H9 (cell line): ENCODE data around the gene AP3S2. TPM values are rescaled to one million over a fixed set of nuclear protein-coding genes. Genes with fewer than 3 reads are reported as not detected.

Experiments
- DNase-seq: peaks from one replicate; pipeline ENCODE4 v3.0.0-alpha.2; 2017
- H2AFZ ChIP-seq: one replicate; pipeline ENCODE4 v1.6.1; 2013; ENCODE audit warnings: mild to moderate bottlenecking, low read length, control low read depth, moderate library complexity
- H2AK5ac ChIP-seq: 2 replicates; pipeline ENCODE4 v1.6.1; 2013; ENCODE audit warnings: low read length, control low read depth, mixed read lengths; ENCODE audit not compliant: insufficient read length
- H2BK120ac ChIP-seq: one replicate; pipeline ENCODE4 v1.6.1; 2013; ENCODE audit warnings: low read depth, mild to moderate bottlenecking, low read length, control low read depth, inconsistent platforms; ENCODE audit not compliant: poor library complexity, severe bottlenecking
- H2BK12ac ChIP-seq: 2 replicates; pipeline ENCODE4 v1.6.1; 2013; ENCODE audit warnings: low read length, control low read depth, mixed read lengths, low read depth; ENCODE audit not compliant: insufficient read length
- H2BK15ac ChIP-seq: 2 replicates; pipeline ENCODE4 v1.6.1; 2013; ENCODE audit warnings: low read depth, low read length, control low read depth
- H2BK20ac ChIP-seq: one replicate; pipeline ENCODE4 v1.6.1; 2013; ENCODE audit warnings: low read depth, mild to moderate bottlenecking, low read length, control low read depth, inconsistent platforms; ENCODE audit not compliant: poor library complexity, severe bottlenecking
- H2BK5ac ChIP-seq: 2 replicates; pipeline ENCODE4 v1.6.1; 2013; ENCODE audit warnings: low read length, control low read depth, mixed read lengths; ENCODE audit not compliant: insufficient read length
- H3K14ac ChIP-seq: 2 replicates; pipeline ENCODE4 v1.6.1; 2013; ENCODE audit warnings: low read length, control low read depth; ENCODE audit not compliant: insufficient read depth
- H3K18ac ChIP-seq: 2 replicates; pipeline ENCODE4 v1.6.1; 2013; ENCODE audit warnings: low read depth, mild to moderate bottlenecking, mixed read lengths, low read length, control low read depth; ENCODE audit not compliant: insufficient read length
- H3K23ac ChIP-seq: 2 replicates; pipeline ENCODE4 v1.6.1; 2013; ENCODE audit warnings: low read length, control low read depth, mixed read lengths, low read depth; ENCODE audit not compliant: insufficient read length
- H3K23me2 ChIP-seq: 2 replicates; pipeline ENCODE4 v1.6.1; 2013; ENCODE audit warnings: low read depth, mild to moderate bottlenecking, mixed read lengths, low read length, control low read depth; ENCODE audit not compliant: insufficient read length, poor library complexity, severe bottlenecking
- H3K27ac ChIP-seq: 2 replicates; pipeline ENCODE4 v1.5.1; 2013; ENCODE audit warnings: low read length, control low read depth, mixed read lengths, low read depth; ENCODE audit not compliant: insufficient read length
- H3K27me3 ChIP-seq: 2 replicates; pipeline ENCODE4 v1.6.1; 2013; ENCODE audit warnings: low read length, control low read depth, inconsistent platforms; ENCODE audit not compliant: insufficient read depth
- H3K4ac ChIP-seq: 2 replicates; pipeline ENCODE4 v1.6.1; 2013; ENCODE audit warnings: low read depth, mild to moderate bottlenecking, control low read depth, inconsistent platforms, low read length, moderate library complexity
- H3K4me1 ChIP-seq: 2 replicates; pipeline ENCODE4 v1.6.1; 2013; ENCODE audit warnings: low read length, control low read depth, inconsistent platforms; ENCODE audit not compliant: insufficient read depth
- H3K4me2 ChIP-seq: 2 replicates; pipeline ENCODE4 v1.6.1; 2013; ENCODE audit warnings: low read length, control low read depth, mixed read lengths; ENCODE audit not compliant: insufficient read length, insufficient read depth
- H3K56ac ChIP-seq: 2 replicates; pipeline ENCODE4 v1.6.1; 2013; ENCODE audit warnings: low read depth, mild to moderate bottlenecking, mixed read lengths, low read length, control low read depth; ENCODE audit not compliant: insufficient read length
- H3K79me1 ChIP-seq: 2 replicates; pipeline ENCODE4 v1.6.1; 2013; ENCODE audit warnings: low read depth, mild to moderate bottlenecking, moderate library complexity, low read length, control low read depth, inconsistent platforms; ENCODE audit not compliant: insufficient read depth, poor library complexity, severe bottlenecking
- H3K79me2 ChIP-seq: 2 replicates; pipeline ENCODE4 v1.6.1; 2013; ENCODE audit warnings: low read length, control low read depth, inconsistent platforms; ENCODE audit not compliant: insufficient read depth
- H3K9ac ChIP-seq: 2 replicates; pipeline ENCODE4 v1.6.1; 2013; ENCODE audit warnings: low read length, control low read depth, mixed read lengths; ENCODE audit not compliant: insufficient read length; ENCODE audit errors: extremely low read depth
- H3K9me3 ChIP-seq: one replicate; pipeline ENCODE4 v1.6.1; 2013; ENCODE audit warnings: low read depth, low read length, inconsistent platforms; ENCODE audit not compliant: control insufficient read depth
- H3T11ph ChIP-seq: one replicate; pipeline ENCODE4 v1.6.1; 2013; ENCODE audit warnings: mild to moderate bottlenecking, low read length, control low read depth, inconsistent platforms
- H4K20me1 ChIP-seq: one replicate; pipeline ENCODE4 v1.6.1; 2013; ENCODE audit not compliant: control insufficient read depth, insufficient read length, insufficient read depth
- H4K5ac ChIP-seq: 2 replicates; pipeline ENCODE4 v1.6.1; 2013; ENCODE audit warnings: low read depth, mild to moderate bottlenecking, mixed read lengths, low read length, control low read depth; ENCODE audit not compliant: insufficient read length
- H4K8ac ChIP-seq: replicated peaks from 2 replicates; pipeline ENCODE4 v1.6.1; 2013; ENCODE audit warnings: low read length, control low read depth, mixed read lengths, low read depth; ENCODE audit not compliant: insufficient read length
- H4K91ac ChIP-seq: 2 replicates; pipeline ENCODE4 v1.6.1; 2013; ENCODE audit warnings: low read depth, mild to moderate bottlenecking, moderate library complexity, mixed read lengths, low read length, control low read depth; ENCODE audit not compliant: insufficient read length
- H3K27ac Mint-ChIP-seq, 3 experiments: 2 replicates in 2 of 3; 3 replicates in 1 of 3; pipeline ENCODE4 v1.8.0; 2020 to 2021; ENCODE audit warnings: mixed read lengths in 3 of 3, mild to moderate bottlenecking in 1 of 3, moderate library complexity in 1 of 3
- H3K27me3 Mint-ChIP-seq: 2 replicates; pipeline ENCODE4 v1.8.0; 2021; ENCODE audit warnings: low read depth, mild to moderate bottlenecking, moderate library complexity, mixed read lengths
- H3K36me3 Mint-ChIP-seq, 3 experiments: 2 replicates in 2 of 3; 3 replicates in 1 of 3; pipeline ENCODE4 v1.8.0; 2020 to 2021; ENCODE audit warnings: low read depth in 3 of 3, mixed read lengths in 3 of 3; ENCODE audit not compliant: insufficient read depth in 1 of 3
- H3K4me1 Mint-ChIP-seq, 2 experiments: 2 replicates each; pipeline ENCODE4 v1.8.0; 2020; ENCODE audit warnings: mixed read lengths in 2 of 2
- H3K4me3 Mint-ChIP-seq, 2 experiments: 2 replicates in 1 of 2; 3 replicates in 1 of 2; pipeline ENCODE4 v1.8.0; 2020 to 2021; ENCODE audit warnings: mild to moderate bottlenecking in 2 of 2, mixed read lengths in 2 of 2, moderate library complexity in 1 of 2
- H3K9me3 Mint-ChIP-seq, 2 experiments: 2 replicates in 1 of 2; 3 replicates in 1 of 2; pipeline ENCODE4 v1.8.0; 2020; ENCODE audit warnings: mild to moderate bottlenecking in 2 of 2, mixed read lengths in 2 of 2, moderate library complexity in 1 of 2
- CTCF ChIP-seq: fragments of 200-600 bp; sonication (generic); conservative IDR thresholded peaks from 3 replicates; pipeline ENCODE4 v1.8.0; 2021; ENCODE audit warnings: antibody characterized with exemption, mild to moderate bottlenecking
- WGBS: extraction: QIAGEN DNeasy Blood & Tissue Kit; methylation state at CpG from one replicate; pipeline ENCODE4 v1.1.7; 2013; ENCODE audit warnings: missing lambda C conversion rate, low lambda C conversion rate, mixed read lengths; ENCODE audit not compliant: insufficient read length; ENCODE audit errors: extremely low coverage; 5-methylcytosine and 5-hydroxymethylcytosine counted together
- total RNA-seq: library from RNA; stranded (reverse); gene quantifications from 2 replicates; pipeline ENCODE4 v1.2.1, GENCODE V29; 2021

Gene AP3S2
- total RNA-seq, 1 experiment from 2014 or later: 33.9 TPM

DNA sequence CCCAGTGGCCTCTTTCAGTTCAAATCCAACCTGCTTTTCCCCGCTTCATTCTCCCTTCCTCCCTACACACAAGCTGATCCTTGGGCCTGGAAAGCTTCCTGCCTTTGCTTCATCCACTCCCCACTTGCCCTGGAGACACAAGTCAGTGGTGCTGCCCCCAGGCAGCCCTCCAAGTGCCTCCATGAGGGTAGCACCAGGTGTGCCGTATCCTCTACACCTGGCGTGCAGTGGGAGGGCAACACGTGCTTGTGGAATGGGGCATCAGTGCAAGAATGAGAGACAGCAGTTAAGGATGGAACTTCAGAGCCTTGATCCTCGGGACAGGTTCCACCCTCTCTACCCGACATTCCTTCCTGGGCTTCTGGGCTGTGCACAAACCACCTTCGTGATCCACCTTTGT lies 83.0 kb downstream of the AP3S2 start:
- H3K36me3 Mint-ChIP-seq: peaks cover 0 to 5% (median 0%) of the 10 kb centered on the region in 3 experiments; a peak in 2 of 7 replicates

More for the DNA sequence above, 83.0 kb downstream of the AP3S2 start:
- H2AK5ac ChIP-seq: no peak overlapping the region
- H3K9ac ChIP-seq: no peak overlapping the region
- no peak overlapping the region for H2BK120ac ChIP-seq
- H2BK5ac ChIP-seq: no peak overlapping the region
- H3K27ac Mint-ChIP-seq: no peak overlapping the region; a peak in 2 of 7 replicates
- WGBS: no CpG with 5 or more reads among the region's 7 CpGs
- no peak overlapping the region for H3K56ac ChIP-seq
- no peak overlapping the region for H2BK15ac ChIP-seq
- H3K4ac ChIP-seq: no peak overlapping the region
- no peak overlapping the region for H3K27ac ChIP-seq
- peaks cover 8 to 26% of the 10 kb centered on the region in 2 experiments; a peak in 3 of 4 replicates for H3K4me1 Mint-ChIP-seq
- H3K18ac ChIP-seq: no peak overlapping the region
- H3K79me1 ChIP-seq: no peaks in the 10 kb centered on the region
- no peak overlapping the region for H2AFZ ChIP-seq
- H3K27me3 ChIP-seq: peaks cover 11% of the 10 kb centered on the region; the same call in 1 of the 2 replicates
- H3K23ac ChIP-seq: no peak overlapping the region
- DNase-seq: no peak
- no peaks in the 10 kb centered on the region for H3K4me1 ChIP-seq
- no peak overlapping the region for H4K91ac ChIP-seq
- no peak overlapping the region; the same call in 1 of the 2 replicates for H3K14ac ChIP-seq
- H3K9me3 Mint-ChIP-seq: peaks cover 7 to 9% of the 10 kb centered on the region in 2 experiments
- no peaks in the 10 kb centered on the region for H3K79me2 ChIP-seq
- no peak overlapping the region for H3T11ph ChIP-seq
- H3K4me2 ChIP-seq: no peak overlapping the region
- TF ChIP-seq CTCF: no peak
- H3K23me2 ChIP-seq: peaks cover 9% of the 10 kb centered on the region
- no peaks in the 10 kb centered on the region for H3K9me3 ChIP-seq
- H2BK20ac ChIP-seq: no peak overlapping the region
- H3K4me3 Mint-ChIP-seq: no peak overlapping the region
- no peak overlapping the region for H2BK12ac ChIP-seq
- peaks cover 24% of the 10 kb centered on the region for H3K27me3 Mint-ChIP-seq
- no peak overlapping the region for H4K8ac ChIP-seq
- H4K20me1 ChIP-seq: no peaks in the 10 kb centered on the region
- no peak overlapping the region for H4K5ac ChIP-seq
